HCT116 (cell line): ENCODE data around the gene UBE2R2. TPM values are rescaled to one million over a fixed set of nuclear protein-coding genes. Genes with fewer than 3 reads are reported as not detected.

Source experiments
- ATAC-seq: fragments of 200-7000 bp; cut with Tn5 transposase; 2 replicates; pipeline ENCODE4 v1.9.1; 2020; ENCODE audit warnings: mild to moderate bottlenecking, moderate library complexity
- BruUV-seq: library from RNA; stranded (reverse); fragments of 400-500 nt; replicated peaks from 2 replicates; lab custom pipeline; 2021; lab: Mats Ljungman, UMichigan
- CTCF ChIA-PET: fragments of 300-600 bp; sonication (Branson Sonifier 250); formaldehyde crosslinking; loops from one replicate; lab custom pipeline; 2021; ENCODE audit warnings: antibody characterized with exemption; lab: Charles Lee
- POLR2A ChIA-PET: fragments of 300-600, 350-600 bp; sonication (Branson Sonifier 250); formaldehyde crosslinking; loops from one replicate; lab custom pipeline; 2021; ENCODE audit warnings: antibody characterized with exemption; lab: Charles Lee
- RAD21 ChIA-PET, 2 experiments: fragments of 300-600 bp; sonication (Branson Sonifier 250); formaldehyde crosslinking; loops; one replicate each; lab custom pipeline; 2023; ENCODE audit warnings: low total read pairs in 2 of 2; ENCODE audit not compliant: uncharacterized antibody in 2 of 2, unreplicated experiment in 2 of 2, low non-redundant PET in 1 of 2; lab: Charles Lee
- DNase-seq: peaks from one replicate; pipeline ENCODE4 v3.0.0-alpha.2; 2010; ENCODE audit warnings: low read depth, low spot score
- H2AFZ ChIP-seq: fragments of 200-600 bp; shearing (Covaris generic), sonication (generic); 2 replicates; pipeline ENCODE4 v1.6.1; 2017; ENCODE audit warnings: low read depth, mixed run types, mixed read lengths, antibody characterized with exemption, low read length; ENCODE audit not compliant: poor library complexity, severe bottlenecking
- H3K27ac ChIP-seq: 2 replicates; pipeline ENCODE4 v1.5.1; 2012; ENCODE audit warnings: low read depth, low read length
- H3K27me3 ChIP-seq: fragments of 200-600 bp; sonication (generic); 2 replicates; pipeline ENCODE4 v1.6.1; 2016; ENCODE audit warnings: mixed run types, low read length, mixed read lengths; ENCODE audit not compliant: insufficient read depth
- H3K36me3 ChIP-seq, 2 experiments: fragments of 200-500 bp in 1 of 2; fragments of 200-600 bp in 1 of 2; sonication (Bioruptor generic) in 1 of 2; sonication (generic) in 1 of 2; 2 replicates each; pipeline versions ENCODE4 v1.5.1 to v1.6.1; 2014 to 2016; ENCODE audit warnings: low read length in 2 of 2, inconsistent platforms in 1 of 2, mixed read lengths in 1 of 2, mixed run types in 1 of 2; ENCODE audit not compliant: insufficient read depth in 2 of 2, control insufficient read depth in 1 of 2
- H3K4me1 ChIP-seq, 2 experiments: fragments of 200-600 bp in 1 of 2; sonication (generic) in 1 of 2; 2 replicates each; pipeline versions ENCODE4 v1.5.1 to v1.6.1; 2012 to 2017; ENCODE audit warnings: low read length in 2 of 2, inconsistent platforms in 1 of 2, mild to moderate bottlenecking in 1 of 2, mixed read lengths in 1 of 2, mixed run types in 1 of 2, moderate library complexity in 1 of 2; ENCODE audit not compliant: insufficient read depth in 2 of 2, control insufficient read depth in 1 of 2
- H3K4me2 ChIP-seq: fragments of 200-600 bp; sonication (generic); 2 replicates; pipeline ENCODE4 v1.6.1; 2017; ENCODE audit warnings: mixed run types, low read length, mixed read lengths
- H3K4me3 ChIP-seq, 2 experiments: fragments of 200-600 bp in 1 of 2; sonication (generic) in 1 of 2; replicated peaks in 1 of 2; 2 replicates each; pipeline ENCODE4 v1.5.1; 2011 to 2016; ENCODE audit warnings: low read length in 2 of 2, control low read depth in 1 of 2, low read depth in 1 of 2, mild to moderate bottlenecking in 1 of 2, mixed read lengths in 1 of 2, mixed run types in 1 of 2
- H3K79me2 ChIP-seq: fragments of 200-600 bp; sonication (generic); 2 replicates; pipeline ENCODE4 v1.6.1; 2017; ENCODE audit warnings: mild to moderate bottlenecking, mixed run types, low read length, moderate library complexity, mixed read lengths; ENCODE audit not compliant: insufficient read depth
- H3K9ac ChIP-seq: fragments of 200-600 bp; sonication (generic); 2 replicates; pipeline ENCODE4 v1.6.1; 2016; ENCODE audit warnings: low read length, mixed read lengths
- H3K9me2 ChIP-seq: fragments of 200-600 bp; sonication (generic), shearing (Covaris generic); 2 replicates; pipeline ENCODE4 v1.6.1; 2017; ENCODE audit warnings: mixed run types, mild to moderate bottlenecking, moderate library complexity; ENCODE audit not compliant: insufficient read depth
- H3K9me3 ChIP-seq, 2 experiments: fragments of 200-500 bp in 1 of 2; fragments of 200-600 bp in 1 of 2; sonication (Bioruptor generic) in 1 of 2; sonication (generic) in 1 of 2; 2 replicates each; pipeline ENCODE4 v1.6.1; 2014 to 2017; ENCODE audit warnings: low read length in 2 of 2, mixed read lengths in 2 of 2, inconsistent platforms in 1 of 2, low read depth in 1 of 2, mild to moderate bottlenecking in 1 of 2, mixed run types in 1 of 2, moderate library complexity in 1 of 2; ENCODE audit not compliant: control insufficient read depth in 1 of 2, insufficient read depth in 1 of 2
- H4K20me1 ChIP-seq: fragments of 200-600 bp; sonication (generic), shearing (Covaris generic); 2 replicates; pipeline ENCODE4 v1.6.1; 2017; ENCODE audit warnings: mixed run types, mild to moderate bottlenecking, moderate library complexity; ENCODE audit not compliant: insufficient read depth
- ATF3 ChIP-seq: IDR thresholded peaks from 2 replicates; pipeline ENCODE4 v1.6.1; 2012
- CBX3 ChIP-seq: IDR thresholded peaks from 2 replicates; pipeline ENCODE4 v1.6.1; 2012; ENCODE audit warnings: low read depth
- CEBPB ChIP-seq: IDR thresholded peaks from 2 replicates; pipeline ENCODE4 v1.6.1; 2012; ENCODE audit warnings: low read depth
- CTCF ChIP-seq, 3 experiments: fragments of 200-600 bp in 1 of 3; sonication (generic) in 1 of 3; IDR thresholded peaks in 2 of 3; conservative IDR thresholded peaks in 1 of 3; 2 replicates each; pipeline ENCODE4 v1.5.1; 2012 to 2017; ENCODE audit warnings: low read depth in 2 of 3, low read length in 2 of 3, antibody characterized with exemption in 1 of 3, borderline replicate concordance in 1 of 3, control low read depth in 1 of 3, mild to moderate bottlenecking in 1 of 3, mixed read lengths in 1 of 3, mixed run types in 1 of 3, moderate library complexity in 1 of 3; ENCODE audit not compliant: insufficient read depth in 1 of 3
- EZH2 ChIP-seq: fragments of 200-600 bp; sonication (generic); IDR thresholded peaks from 2 replicates; pipeline ENCODE4 v1.6.1; 2017; ENCODE audit warnings: antibody characterized with exemption, mixed run types
- FOSL1 ChIP-seq: IDR thresholded peaks from 2 replicates; pipeline ENCODE4 v1.6.1; 2012; ENCODE audit warnings: low read depth
- JUND ChIP-seq: IDR thresholded peaks from 2 replicates; pipeline ENCODE4 v1.6.1; 2012
- MAX ChIP-seq: IDR thresholded peaks from 2 replicates; pipeline ENCODE4 v1.6.1; 2012
- POLR2A ChIP-seq: IDR thresholded peaks from 2 replicates; pipeline ENCODE4 v1.7.0; 2011; ENCODE audit warnings: borderline replicate concordance; ENCODE audit not compliant: insufficient read depth, insufficient read length; ENCODE audit errors: extremely low read depth
- RAD21 ChIP-seq: IDR thresholded peaks from 2 replicates; pipeline ENCODE4 v1.6.1; 2012; ENCODE audit warnings: low read depth, mild to moderate bottlenecking
- SIN3A ChIP-seq: IDR thresholded peaks from 2 replicates; pipeline ENCODE4 v1.6.1; 2012; ENCODE audit warnings: low read depth
- SP1 ChIP-seq: IDR thresholded peaks from 2 replicates; pipeline ENCODE4 v1.6.1; 2012; ENCODE audit warnings: low read depth
- TCF7L2 ChIP-seq: IDR thresholded peaks from 2 replicates; pipeline ENCODE4 v1.7.0; 2011; ENCODE audit warnings: borderline replicate concordance, inconsistent platforms; ENCODE audit not compliant: insufficient read depth, insufficient read length; ENCODE audit errors: extremely low read depth
- YY1 ChIP-seq: IDR thresholded peaks from 2 replicates; pipeline ENCODE4 v1.6.1; 2011; ENCODE audit warnings: low read length, low read depth, moderate library complexity, mild to moderate bottlenecking; ENCODE audit not compliant: insufficient replicate concordance; ENCODE audit errors: extremely low read depth
- intact Hi-C: fragments of 100-400 bp; cut with micrococcal nuclease; formaldehyde crosslinking; loops from 2 replicates; pipeline ENCODE4 v1.10.0; 2022
- total RNA-seq: library from RNA; stranded (reverse); gene quantifications from one replicate; pipeline ENCODE4 v1.2.1, GENCODE V29; 2021; ENCODE audit not compliant: unreplicated experiment

Gene UBE2R2
- total RNA-seq, 1 experiment from 2014 or later: 47.0 TPM

- no TSS peak for BruUV-seq
- Histone ChIP-seq H3K27me3 (no peaks in the 10 kb centered on the region), H3K36me3 (no peaks in the 10 kb centered on the region), H3K4me3 (peak overlapping the region in 1 of 2 experiments; percentile 3; a peak in 1 of 4 replicates), H3K9me3 (no peaks in the 10 kb centered on the region), H3K9ac (peak overlapping the region; percentile 41), H2AFZ (peak overlapping the region; percentile 81), H3K79me2 (peaks cover 17% of the 10 kb centered on the region), H3K9me2 (no peaks in the 10 kb centered on the region), H4K20me1 (no peaks in the 10 kb centered on the region), H3K4me2 (peak overlapping the region; percentile 61), H3K4me1 (peaks cover 24 to 45% of the 10 kb centered on the region in 2 experiments), H3K27ac (peak overlapping the region; percentile 53; the same call in 1 of the 2 replicates)
- intact Hi-C loops: loop anchor here (2.0 to 10.0 kb wide), 4 partner anchors 39 to 261 kb away; no protein-coding TSS in a partner anchor
- ChIA-PET RAD21 (interaction anchor here (0.7 to 1.9 kb wide), 5 partner anchors 35 to 307 kb away, joined by 3 to 8 read pairs (median 4); no protein-coding TSS in a partner anchor), CTCF (interaction anchor here (0.7 to 1.8 kb wide), 24 partner anchors 8 to 1259 kb away, joined by 3 to 17 read pairs (median 4); no protein-coding TSS in a partner anchor), POLR2A (interaction anchor here (1.0 kb wide), 1 partner anchor 38 kb away, joined by 3 read pairs; no protein-coding TSS in a partner anchor)
- DNase-seq (peak; percentile 73), ATAC-seq (peak; percentile 12; the same call in 1 of the 2 replicates)
- TF ChIP-seq SP1 (peak; percentile 10; the same call in 1 of the 2 replicates), YY1 (no peak), CBX3 (0 out of 2 replicates have a peak, but pooled peaks have one; percentile 52), POLR2A (no peak), SIN3A (peak; percentile 55; the same call in 1 of the 2 replicates), MAX (0 out of 2 replicates have a peak, but pooled peaks have one; percentile 51), FOSL1 (peak; percentile 56), TCF7L2 (no peak), CTCF (IDR thresholded peaks at IDR 0.05 in 2 of 3, conservative IDR thresholded peaks at IDR 0.05 in 1 of 3; ENCODE audit: borderline replicate concordance in 1 of 3, insufficient read depth in 1 of 3, low read depth in 2 of 3, low read length in 2 of 3) (peak; percentile 49 to 73 (median 62); a peak in 5 of 6 replicates), EZH2 (no peak), RAD21 (peak; percentile 59), CEBPB (peak; percentile 38), ATF3 (no peak), JUND (0 out of 2 replicates have a peak, but pooled peaks have one; percentile 6)
These were observed 3.0 kb upstream of the UBE2R2 start for GRCh38 chr9:33813712-33814641.
